Measurements from ENCODE around the gene DSE. TPM values are rescaled to one million over a fixed set of nuclear protein-coding genes. Genes with fewer than 3 reads are reported as not detected.
A peak's percentile ranks its signal among the peaks of the same experiment; 100 is the strongest.

Gene DSE
- total RNA-seq, 3 donors from 2014 or later (not counting 1 experiment from before 2014, with no cell fraction given), result 7.4 to 9.6 (median 7.6) TPM

- no peaks in the 10 kb centered on the region for H3K9me3 ChIP-seq (ENCODE audit: control insufficient read depth, insufficient read depth, low read length)
- DNase-seq, result no peak
- H3K4me3 Mint-ChIP-seq, result no peak overlapping the region
- no peaks in the 10 kb centered on the region for H3K36me3 ChIP-seq (ENCODE audit: control insufficient read depth, insufficient read depth, low read length)
- no peaks in the 10 kb centered on the region for H3K27me3 ChIP-seq (ENCODE audit: control insufficient read depth, insufficient read depth, low read length)
- no peak overlapping the region for H3K27ac Mint-ChIP-seq
- H3K4me3 ChIP-seq (ENCODE audit: low read length), result no peak overlapping the region
- ATAC-seq, result peak in 1 of 3 donors; percentile 73
- no peaks in the 10 kb centered on the region for H3K36me3 Mint-ChIP-seq
- TF ChIP-seq, protein P1, sequence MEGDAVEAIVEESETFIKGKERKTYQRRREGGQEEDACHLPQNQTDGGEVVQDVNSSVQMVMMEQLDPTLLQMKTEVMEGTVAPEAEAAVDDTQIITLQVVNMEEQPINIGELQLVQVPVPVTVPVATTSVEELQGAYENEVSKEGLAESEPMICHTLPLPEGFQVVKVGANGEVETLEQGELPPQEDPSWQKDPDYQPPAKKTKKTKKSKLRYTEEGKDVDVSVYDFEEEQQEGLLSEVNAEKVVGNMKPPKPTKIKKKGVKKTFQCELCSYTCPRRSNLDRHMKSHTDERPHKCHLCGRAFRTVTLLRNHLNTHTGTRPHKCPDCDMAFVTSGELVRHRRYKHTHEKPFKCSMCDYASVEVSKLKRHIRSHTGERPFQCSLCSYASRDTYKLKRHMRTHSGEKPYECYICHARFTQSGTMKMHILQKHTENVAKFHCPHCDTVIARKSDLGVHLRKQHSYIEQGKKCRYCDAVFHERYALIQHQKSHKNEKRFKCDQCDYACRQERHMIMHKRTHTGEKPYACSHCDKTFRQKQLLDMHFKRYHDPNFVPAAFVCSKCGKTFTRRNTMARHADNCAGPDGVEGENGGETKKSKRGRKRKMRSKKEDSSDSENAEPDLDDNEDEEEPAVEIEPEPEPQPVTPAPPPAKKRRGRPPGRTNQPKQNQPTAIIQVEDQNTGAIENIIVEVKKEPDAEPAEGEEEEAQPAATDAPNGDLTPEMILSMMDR (IDR thresholded peaks at IDR 0.05), result no peak
- WGBS (ENCODE audit: insufficient coverage), result 55% methylated on average over 7 of the region's 9 CpGs
- peaks cover 9 to 10% of the 10 kb centered on the region in 2 donors for H3K4me1 Mint-ChIP-seq
- no peak overlapping the region for H3K27ac ChIP-seq (ENCODE audit: low read length)
- peaks cover 7 to 12% of the 10 kb centered on the region in 2 donors for H3K27me3 Mint-ChIP-seq (ENCODE audit: low read depth in 2 of 2)
- intact Hi-C loops (cut with micrococcal nuclease), result no loop called here
- peaks cover 7% of the 10 kb centered on the region for H3K4me1 ChIP-seq (ENCODE audit: control insufficient read depth, insufficient read depth, low read length)
- H3K9me3 Mint-ChIP-seq, result no peaks in the 10 kb centered on the region
Measured at GRCh38 chr6:116450769-116451740, 80.3 kb downstream of the DSE start.

GRCh38 chr6:116451916-116452315, 81.2 kb downstream of the DSE start:
- Mint-ChIP-seq H3K4me3 (no peak overlapping the region), H3K27me3 (ENCODE audit: low read depth in 2 of 2) (peaks cover 7 to 12% of the 10 kb centered on the region in 2 donors), H3K36me3 (no peaks in the 10 kb centered on the region), H3K9me3 (no peaks in the 10 kb centered on the region), H3K4me1 (peaks cover 2 to 10% of the 10 kb centered on the region in 2 donors), H3K27ac (no peak overlapping the region)
- H3K4me1 ChIP-seq (ENCODE audit: control insufficient read depth, insufficient read depth, low read length), result peaks cover 5% of the 10 kb centered on the region
- H3K27ac ChIP-seq (ENCODE audit: low read length), result no peak overlapping the region
- no peaks in the 10 kb centered on the region for H3K27me3 ChIP-seq (ENCODE audit: control insufficient read depth, insufficient read depth, low read length)
- H3K36me3 ChIP-seq (ENCODE audit: control insufficient read depth, insufficient read depth, low read length), result no peaks in the 10 kb centered on the region
- H3K9me3 ChIP-seq (ENCODE audit: control insufficient read depth, insufficient read depth, low read length), result no peaks in the 10 kb centered on the region
- DNase-seq (no peak), ATAC-seq (no peak)
- TF ChIP-seq, protein P1 (IDR thresholded peaks at IDR 0.05), result no peak
- intact Hi-C loops (cut with micrococcal nuclease), result no loop called here
- no peak overlapping the region for H3K4me3 ChIP-seq (ENCODE audit: low read length)

- H3K36me3 ChIP-seq (ENCODE audit: control insufficient read depth, insufficient read depth, low read length), result no peaks in the 10 kb centered on the region
- no peak overlapping the region for H3K4me3 ChIP-seq (ENCODE audit: low read length)
- H3K9me3 ChIP-seq (ENCODE audit: control insufficient read depth, insufficient read depth, low read length), result no peaks in the 10 kb centered on the region
- no peaks in the 10 kb centered on the region for H3K9me3 Mint-ChIP-seq
- intact Hi-C loops (cut with micrococcal nuclease), result no loop called here
- H3K27ac ChIP-seq (ENCODE audit: low read length), result no peak overlapping the region
- ATAC-seq (no peak), DNase-seq (no peak)
- no peak overlapping the region for H3K4me3 Mint-ChIP-seq
- peaks cover 7 to 12% of the 10 kb centered on the region in 2 donors for H3K27me3 Mint-ChIP-seq (ENCODE audit: low read depth in 2 of 2)
- H3K27me3 ChIP-seq (ENCODE audit: control insufficient read depth, insufficient read depth, low read length), result no peaks in the 10 kb centered on the region
- no CpG with 5 or more reads among the region's 2 CpGs for WGBS (ENCODE audit: insufficient coverage)
- H3K4me1 Mint-ChIP-seq, result peaks cover 0 to 9% of the 10 kb centered on the region in 2 donors
- TF ChIP-seq, protein P1 (IDR thresholded peaks at IDR 0.05), result no peak
- H3K36me3 Mint-ChIP-seq, result no peaks in the 10 kb centered on the region
- peaks cover 5% of the 10 kb centered on the region for H3K4me1 ChIP-seq (ENCODE audit: control insufficient read depth, insufficient read depth, low read length)
- H3K27ac Mint-ChIP-seq, result no peak overlapping the region
Measured at GRCh38 chr6:116452531-116452930, 81.8 kb downstream of the DSE start.
